Colonic mucosa (tissue), 4 donors: ENCODE measurements around the gene PAMR1. TPM values are rescaled to one million over a fixed set of nuclear protein-coding genes. Genes with fewer than 3 reads are reported as not detected.
"Not testable (repeated sequence)": the region's sequence is repeated elsewhere in the genome, so short reads cannot be mapped to it uniquely, and the experiment has no call there.

ENCODE experiments used
- DNase-seq: peaks from one replicate; pipeline ENCODE4 v3.0.0-alpha.2; 2020
- H3K27ac ChIP-seq: fragments of 200-600 bp; one replicate; pipeline ENCODE4 v1.8.0; 2021
- H3K27me3 ChIP-seq: fragments of 200-600 bp; one replicate; pipeline ENCODE4 v1.8.0; 2021
- H3K36me3 ChIP-seq: fragments of 200-600 bp; one replicate; pipeline ENCODE4 v1.8.0; 2021
- H3K4me1 ChIP-seq: fragments of 200-600 bp; one replicate; pipeline ENCODE4 v1.8.0; 2021; ENCODE audit warnings: mild to moderate bottlenecking
- H3K4me3 ChIP-seq: fragments of 200-600 bp; one replicate; pipeline ENCODE4 v1.8.0; 2021
- H3K9ac ChIP-seq, 2 donors: one replicate each; pipeline ENCODE4 v1.7.0; 2013; ENCODE audit warnings: control low read depth in 2 of 2, low read depth in 2 of 2, low read length in 2 of 2
- H3K9me3 ChIP-seq: fragments of 200-600 bp; one replicate; pipeline ENCODE4 v1.8.0; 2021
- intact Hi-C: fragments of 100-400 bp; cut with DNase I; formaldehyde crosslinking; loops from one replicate; pipeline ENCODE4 v1.14.1; 2022
- total RNA-seq, 2 donors: library from RNA; stranded (reverse); fragmentation: NEBNext Ultra II Directional in 1 of 2; extraction: Animal tissue kit (Norgen Biotek cat#: 25700) in 1 of 2; gene quantifications; one replicate each; pipeline ENCODE4 v1.2.1, GENCODE V29; 2021
- TF ChIP-seq, protein P1 (sequence below): fragments of 200-600 bp; IDR thresholded peaks from one replicate; pipeline ENCODE4 v1.8.0; 2022; ENCODE audit warnings: antibody characterized with exemption, mild to moderate bottlenecking
- donor health status: healthy.
- donor health status: DM: no; HTN: no; CAD: no.
- donor health status: DM: no; HTN: no; CAD: no.

Gene PAMR1
- total RNA-seq, 2 donors from 2014 or later = 1.5 to 4.7 TPM

GRCh38 chr11:35549787-35550186 lies 24.4 kb upstream of the PAMR1 start:
- DNase-seq = no peak
- Histone ChIP-seq H3K4me3 (no peak overlapping the region), H3K27ac (no peak overlapping the region), H3K4me1 (no peaks in the 10 kb centered on the region), H3K9ac (no peak overlapping the region), H3K36me3 (no peaks in the 10 kb centered on the region), H3K9me3 (no peaks in the 10 kb centered on the region), H3K27me3 (no peaks in the 10 kb centered on the region)
- intact Hi-C loops = no loop called here
- TF ChIP-seq, protein P1, sequence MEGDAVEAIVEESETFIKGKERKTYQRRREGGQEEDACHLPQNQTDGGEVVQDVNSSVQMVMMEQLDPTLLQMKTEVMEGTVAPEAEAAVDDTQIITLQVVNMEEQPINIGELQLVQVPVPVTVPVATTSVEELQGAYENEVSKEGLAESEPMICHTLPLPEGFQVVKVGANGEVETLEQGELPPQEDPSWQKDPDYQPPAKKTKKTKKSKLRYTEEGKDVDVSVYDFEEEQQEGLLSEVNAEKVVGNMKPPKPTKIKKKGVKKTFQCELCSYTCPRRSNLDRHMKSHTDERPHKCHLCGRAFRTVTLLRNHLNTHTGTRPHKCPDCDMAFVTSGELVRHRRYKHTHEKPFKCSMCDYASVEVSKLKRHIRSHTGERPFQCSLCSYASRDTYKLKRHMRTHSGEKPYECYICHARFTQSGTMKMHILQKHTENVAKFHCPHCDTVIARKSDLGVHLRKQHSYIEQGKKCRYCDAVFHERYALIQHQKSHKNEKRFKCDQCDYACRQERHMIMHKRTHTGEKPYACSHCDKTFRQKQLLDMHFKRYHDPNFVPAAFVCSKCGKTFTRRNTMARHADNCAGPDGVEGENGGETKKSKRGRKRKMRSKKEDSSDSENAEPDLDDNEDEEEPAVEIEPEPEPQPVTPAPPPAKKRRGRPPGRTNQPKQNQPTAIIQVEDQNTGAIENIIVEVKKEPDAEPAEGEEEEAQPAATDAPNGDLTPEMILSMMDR = no peak

GRCh38 chr11:35548925-35549561 lies 23.6 kb upstream of the PAMR1 start:
- DNase-seq = no peak
- Histone ChIP-seq H3K27ac (no peak overlapping the region), H3K9me3 (no peaks in the 10 kb centered on the region), H3K27me3 (no peaks in the 10 kb centered on the region), H3K4me3 (no peak overlapping the region), H3K9ac (no peak overlapping the region), H3K4me1 (no peaks in the 10 kb centered on the region), H3K36me3 (no peaks in the 10 kb centered on the region)
- TF ChIP-seq, protein P1 = no peak
- intact Hi-C loops = no loop called here

DNA sequence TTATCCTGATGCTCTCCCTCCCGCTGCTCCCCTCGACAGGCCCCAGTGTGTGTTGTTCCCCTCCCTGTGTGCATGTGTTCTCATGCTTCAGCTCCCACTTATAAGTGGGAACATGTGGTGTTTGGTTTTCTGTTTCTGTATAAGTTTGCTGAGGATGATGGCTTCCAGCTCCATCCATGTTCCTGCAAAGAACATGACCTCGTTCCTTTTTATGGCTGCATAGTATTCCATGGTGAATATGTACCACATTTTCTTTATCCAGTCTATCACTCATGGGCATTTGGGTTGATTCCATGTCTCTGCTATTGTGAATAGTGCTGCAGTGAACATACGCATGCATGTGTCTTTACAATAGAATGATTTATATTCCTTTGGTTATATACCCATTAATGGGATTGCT lies 22.6 kb upstream of the PAMR1 start:
- H3K36me3 ChIP-seq, H3K27ac ChIP-seq, H3K9me3 ChIP-seq, DNase-seq, intact Hi-C loops, H3K9ac ChIP-seq, H3K4me3 ChIP-seq, H3K4me1 ChIP-seq, H3K27me3 ChIP-seq: not testable (repeated sequence)

DNA sequence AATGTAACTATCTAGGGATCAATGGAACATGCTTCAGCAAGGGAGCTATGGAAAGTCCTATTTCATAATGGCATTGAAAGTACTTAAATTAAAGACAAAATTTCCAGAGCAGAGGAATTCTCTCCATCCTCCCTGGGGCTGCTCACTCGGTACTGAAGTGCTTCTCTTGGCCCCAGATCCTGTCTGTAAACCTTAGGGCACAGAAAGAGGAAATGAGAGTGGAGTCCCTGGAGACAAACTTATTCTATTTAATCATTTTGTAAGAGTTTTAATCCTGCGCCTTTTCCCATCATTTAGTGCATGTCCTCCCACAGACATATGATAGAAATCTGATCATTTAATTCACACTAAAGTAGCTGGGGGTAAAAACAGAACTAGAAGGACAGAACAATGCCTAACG lies 20.9 kb upstream of the PAMR1 start:
- Histone ChIP-seq H3K4me3 (no peak overlapping the region), H3K9ac (no peak overlapping the region), H3K36me3 (no peaks in the 10 kb centered on the region), H3K27ac (no peak overlapping the region), H3K9me3 (no peaks in the 10 kb centered on the region), H3K4me1 (no peaks in the 10 kb centered on the region), H3K27me3 (no peaks in the 10 kb centered on the region)
- DNase-seq = no peak
- TF ChIP-seq, protein P1 = no peak
- intact Hi-C loops = no loop called here

DNA sequence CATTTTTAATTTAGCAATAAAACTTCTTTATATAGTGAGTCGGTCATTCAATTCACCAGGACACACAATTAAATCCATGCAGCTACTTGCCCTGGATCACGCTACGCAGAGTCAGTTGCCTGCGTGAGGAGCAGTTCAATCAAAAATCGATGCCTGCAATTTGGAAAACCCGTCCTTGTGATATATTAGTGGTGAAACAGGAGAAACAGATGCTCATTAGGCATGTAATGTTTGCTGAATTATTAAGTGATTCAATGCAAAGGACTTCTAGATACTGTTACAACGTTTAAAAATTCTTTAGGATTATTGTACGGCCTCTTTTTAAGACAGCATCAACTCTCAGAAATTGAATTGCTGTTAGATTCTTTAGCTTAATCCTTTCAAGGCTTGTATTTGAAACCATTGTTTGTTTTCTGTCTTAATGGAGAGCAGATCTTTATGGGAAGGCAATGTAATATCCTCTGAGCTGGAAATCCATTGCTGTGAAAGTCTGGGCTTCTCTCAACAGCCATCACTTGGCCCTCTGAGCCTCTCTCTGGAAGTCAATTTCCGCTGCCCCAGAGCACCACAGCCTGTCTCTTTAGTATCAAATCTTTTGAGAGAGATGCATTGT lies 20.1 kb upstream of the PAMR1 start:
- Histone ChIP-seq H3K36me3 (no peaks in the 10 kb centered on the region), H3K9ac (no peak overlapping the region), H3K27me3 (no peaks in the 10 kb centered on the region), H3K27ac (no peak overlapping the region), H3K4me1 (no peaks in the 10 kb centered on the region), H3K9me3 (no peaks in the 10 kb centered on the region), H3K4me3 (no peak overlapping the region)
- TF ChIP-seq, protein P1 = no peak
- intact Hi-C loops = no loop called here
- DNase-seq = no peak

GRCh38 chr11:35543481-35543880 lies 18.1 kb upstream of the PAMR1 start:
- Histone ChIP-seq H3K4me3 (no peak overlapping the region), H3K4me1 (no peaks in the 10 kb centered on the region), H3K36me3 (no peaks in the 10 kb centered on the region), H3K9me3 (no peaks in the 10 kb centered on the region), H3K9ac (no peak overlapping the region), H3K27ac (no peak overlapping the region), H3K27me3 (no peaks in the 10 kb centered on the region)
- intact Hi-C loops = no loop called here
- TF ChIP-seq, protein P1 = no peak
- no peak for DNase-seq
